Lower leg skin (tissue), 4 donors: Measurements from ENCODE around the gene CPSF3. TPM values are rescaled to one million over a fixed set of nuclear protein-coding genes. Genes with fewer than 3 reads are reported as not detected.
A peak's percentile ranks its signal among the peaks of the same experiment; 100 is the strongest.

ENCODE experiments used
- DNase-seq, 2 donors: peaks; one replicate each; pipeline ENCODE4 v3.0.0-alpha.2; 2019; ENCODE audit warnings: low spot score in 2 of 2
- H3K4me3 ChIP-seq: fragments of 200-600 bp; sonication (generic); 2 replicates; pipeline ENCODE4 v1.5.1; 2017; ENCODE audit warnings: mild to moderate bottlenecking, low read depth; ENCODE audit not compliant: poor library complexity, severe bottlenecking
- CTCF ChIP-seq, 3 donors: fragments of 450-650 bp; IDR thresholded peaks; one replicate each; pipeline ENCODE4 v1.5.1; 2016; ENCODE audit warnings: antibody characterized with exemption in 3 of 3, mild to moderate bottlenecking in 3 of 3, moderate library complexity in 2 of 3
- POLR2A ChIP-seq, 2 donors: fragments of 450-650 bp; IDR thresholded peaks; one replicate each; pipeline ENCODE4 v1.6.1; 2016 to 2017; ENCODE audit warnings: antibody characterized with exemption in 2 of 2, mild to moderate bottlenecking in 1 of 2, moderate library complexity in 1 of 2
- WGBS, 2 donors: methylation state at CpG; one replicate each; pipeline ENCODE4 v1.1.5; 2018; 5-methylcytosine and 5-hydroxymethylcytosine counted together
- intact Hi-C: fragments of 100-400 bp; cut with DNase I; formaldehyde crosslinking; loops from one replicate; pipeline ENCODE4 v1.15.0; 2023; ENCODE audit warnings: low total_unique reads
- total RNA-seq, 4 donors: library from RNA; depleted of rRNA; stranded (reverse); fragments of >200 nt; gene quantifications; one replicate each; pipeline ENCODE4 v1.1.0, GENCODE V29; 2016

Gene CPSF3
- total RNA-seq, 4 donors from 2014 or later: 23.0 to 34.1 (median 26.2) TPM

GRCh38 chr2:9424447-9425164 lies 1.2 kb downstream of the CPSF3 start:
- H3K4me3 ChIP-seq: peak overlapping the region; percentile 89
- 59 to 66% methylated on average over 11 of the region's 11 CpGs for whole genome bisulfite sequencing, 2 donors
- TF ChIP-seq POLR2A (IDR thresholded peaks at IDR 0.05) (no peak), CTCF (IDR thresholded peaks at IDR 0.05) (no peak)
- intact Hi-C loops: no loop called here
- DNase-seq: no peak

- WGBS, 2 donors: 87 to 91% methylated on average over 5 of the region's 5 CpGs
- intact Hi-C loops: no loop called here
- H3K4me3 ChIP-seq: no peak overlapping the region
- TF ChIP-seq CTCF (IDR thresholded peaks at IDR 0.05): no peak
- TF ChIP-seq POLR2A (IDR thresholded peaks at IDR 0.05): no peak
- DNase-seq: no peak
These were observed 5.6 kb downstream of the CPSF3 start for GRCh38 chr2:9428965-9429577.

GRCh38 chr2:9430316-9431293 lies 7.2 kb downstream of the CPSF3 start:
- intact Hi-C loops: no loop called here
- TF ChIP-seq POLR2A (IDR thresholded peaks at IDR 0.05): no peak
- no peak for TF ChIP-seq CTCF (IDR thresholded peaks at IDR 0.05)
- 57 to 65% methylated on average over 2 of the region's 2 CpGs for WGBS, 2 donors

GRCh38 chr2:9434489-9434888 lies 11.0 kb downstream of the CPSF3 start:
- intact Hi-C loops: no loop called here
- TF ChIP-seq POLR2A (IDR thresholded peaks at IDR 0.05) (no peak), CTCF (IDR thresholded peaks at IDR 0.05) (no peak)
- 60 to 95% methylated on average over 2 of the region's 2 CpGs for WGBS, 2 donors
- DNase-seq: no peak
- H3K4me3 ChIP-seq: no peak overlapping the region

More at GRCh38 chr2:9430316-9431293, 7.2 kb downstream of the CPSF3 start:
- H3K4me3 ChIP-seq: no peak overlapping the region
- no peak for DNase-seq

- intact Hi-C loops: no loop called here
- no peak overlapping the region for H3K4me3 ChIP-seq
- no peak for DNase-seq
- 93% methylated on average over 1 of the region's 1 CpG for WGBS, 2 donors
- TF ChIP-seq POLR2A (IDR thresholded peaks at IDR 0.05) (no peak), CTCF (IDR thresholded peaks at IDR 0.05) (no peak)
These were observed 16.1 kb downstream of the CPSF3 start for GRCh38 chr2:9439536-9439935.
